ENCODE measurements around the gene SMPD3. TPM values are rescaled to one million over a fixed set of nuclear protein-coding genes. Genes with fewer than 3 reads are reported as not detected.
A peak's percentile ranks its signal among the peaks of the same experiment; 100 is the strongest.

The SMPD3 gene
- total RNA-seq, 3 donors from 2014 or later: under 0.01 to 15.4 (median 2.9) TPM

- Histone ChIP-seq H3K4me3 (no peak overlapping the region), H3K4me1 (peaks cover 0 to 6% of the 10 kb centered on the region in 2 donors), H3K27me3 (no peaks in the 10 kb centered on the region), H3K36me3 (no peaks in the 10 kb centered on the region), H3K9me3 (no peaks in the 10 kb centered on the region), H3K27ac (no peak overlapping the region)
- TF ChIP-seq CTCF (IDR thresholded peaks at IDR 0.05): no peak
- no peak for TF ChIP-seq POLR2A (IDR thresholded peaks at IDR 0.05)
- TF ChIP-seq POLR2AphosphoS5 (IDR thresholded peaks at IDR 0.05): no peak
- DNase-seq (ENCODE audit: low spot score in 2 of 2): no peak
- intact Hi-C loops (cut with DNase I; ENCODE audit: low total_unique reads): no loop called here
Observed at GRCh38 chr16:68479271-68479670, 31.0 kb upstream of the SMPD3 start.

- no peak overlapping the region for H3K4me3 ChIP-seq
- intact Hi-C loops (cut with DNase I; ENCODE audit: low total_unique reads): no loop called here
- H3K27ac ChIP-seq: no peak overlapping the region
- no peak for DNase-seq (ENCODE audit: low spot score in 2 of 2)
- TF ChIP-seq CTCF (IDR thresholded peaks at IDR 0.05) (no peak), POLR2A (IDR thresholded peaks at IDR 0.05) (no peak), POLR2AphosphoS5 (IDR thresholded peaks at IDR 0.05) (no peak)
- H3K27me3 ChIP-seq: no peaks in the 10 kb centered on the region
- no peaks in the 10 kb centered on the region for H3K9me3 ChIP-seq
- H3K36me3 ChIP-seq: no peaks in the 10 kb centered on the region
- peaks cover 0 to 6% of the 10 kb centered on the region in 2 donors for H3K4me1 ChIP-seq
Observed at GRCh38 chr16:68478526-68479250, 30.4 kb upstream of the SMPD3 start.

- no peak for TF ChIP-seq POLR2AphosphoS5 (IDR thresholded peaks at IDR 0.05)
- DNase-seq (ENCODE audit: low spot score in 2 of 2): peak in 1 of 2 donors; percentile 43
Observed at GRCh38 chr16:68475071-68475470, 26.8 kb upstream of the SMPD3 start.

GRCh38 chr16:68473358-68474070 lies 25.2 kb upstream of the SMPD3 start:
- no peaks in the 10 kb centered on the region for H3K9me3 ChIP-seq
- no peak overlapping the region for H3K27ac ChIP-seq
- no peak overlapping the region for H3K4me3 ChIP-seq
- no peaks in the 10 kb centered on the region for H3K36me3 ChIP-seq
- no peaks in the 10 kb centered on the region for H3K27me3 ChIP-seq
- DNase-seq (ENCODE audit: low spot score in 2 of 2): no peak
- TF ChIP-seq POLR2A (IDR thresholded peaks at IDR 0.05): no peak
- TF ChIP-seq POLR2AphosphoS5 (IDR thresholded peaks at IDR 0.05): no peak
- TF ChIP-seq CTCF (IDR thresholded peaks at IDR 0.05): no peak
- intact Hi-C loops (cut with DNase I; ENCODE audit: low total_unique reads): no loop called here
- H3K4me1 ChIP-seq: peaks cover 1 to 3% of the 10 kb centered on the region in 2 donors

More at GRCh38 chr16:68475071-68475470, 26.8 kb upstream of the SMPD3 start:
- intact Hi-C loops (cut with DNase I; ENCODE audit: low total_unique reads): no loop called here
- Histone ChIP-seq H3K27me3 (no peaks in the 10 kb centered on the region), H3K27ac (no peak overlapping the region), H3K36me3 (no peaks in the 10 kb centered on the region), H3K4me3 (no peak overlapping the region), H3K4me1 (peaks cover 3 to 6% of the 10 kb centered on the region in 2 donors), H3K9me3 (no peaks in the 10 kb centered on the region)

- intact Hi-C loops (cut with DNase I; ENCODE audit: low total_unique reads): no loop called here
Observed at GRCh38 chr16:68472581-68472980, 24.3 kb upstream of the SMPD3 start.

More at GRCh38 chr16:68472581-68472980, 24.3 kb upstream of the SMPD3 start:
- peaks cover 0 to 3% of the 10 kb centered on the region in 2 donors for H3K4me1 ChIP-seq
- DNase-seq (ENCODE audit: low spot score in 2 of 2): no peak
- H3K27ac ChIP-seq: no peak overlapping the region
- no peaks in the 10 kb centered on the region for H3K27me3 ChIP-seq
- no peak overlapping the region for H3K4me3 ChIP-seq
- no peaks in the 10 kb centered on the region for H3K9me3 ChIP-seq
- no peaks in the 10 kb centered on the region for H3K36me3 ChIP-seq
- TF ChIP-seq POLR2AphosphoS5 (IDR thresholded peaks at IDR 0.05) (no peak), POLR2A (IDR thresholded peaks at IDR 0.05) (no peak), CTCF (IDR thresholded peaks at IDR 0.05) (no peak)
